A673 (cell line): Measurements from ENCODE around the gene LGR4. TPM values are rescaled to one million over a fixed set of nuclear protein-coding genes. Genes with fewer than 3 reads are reported as not detected.
"Not testable (repeated sequence)": the region's sequence is repeated elsewhere in the genome, so short reads cannot be mapped to it uniquely, and the experiment has no call there.

Experiments
- BruUV-seq: library from RNA; stranded (reverse); fragments of 400-500 nt; replicated peaks from 2 replicates; lab custom pipeline; 2021; lab: Mats Ljungman, UMichigan
- CTCF ChIA-PET: fragments of 300-600 bp; sonication (Branson Sonifier 250); formaldehyde crosslinking; loops from one replicate; lab custom pipeline; 2022; ENCODE audit warnings: antibody characterized with exemption; lab: Charles Lee
- POLR2A ChIA-PET: fragments of 300-600 bp; sonication (Branson Sonifier 250); formaldehyde crosslinking; loops from one replicate; lab custom pipeline; 2022; ENCODE audit warnings: antibody characterized with exemption; ENCODE audit not compliant: low non-redundant PET; lab: Charles Lee
- DNase-seq: peaks from one replicate; pipeline ENCODE4 v3.0.0-alpha.2; 2015; ENCODE audit warnings: low spot score
- H3K27ac ChIP-seq: fragments of 200-600 bp; sonication (generic); 2 replicates; pipeline ENCODE4 v1.5.1; 2016; ENCODE audit warnings: mixed run types, low read depth, mild to moderate bottlenecking, mixed read lengths, antibody characterized with exemption, low read length; ENCODE audit not compliant: poor library complexity, severe bottlenecking
- H3K27me3 ChIP-seq: fragments of 200-600 bp; sonication (generic); replicated peaks from 2 replicates; pipeline ENCODE4 v1.6.1; 2017; ENCODE audit warnings: mixed run types, low read depth, mild to moderate bottlenecking, mixed read lengths, antibody characterized with exemption, low read length; ENCODE audit not compliant: insufficient read depth, poor library complexity
- H3K36me3 ChIP-seq: fragments of 200-600 bp; sonication (generic); 2 replicates; pipeline ENCODE4 v1.6.1; 2016; ENCODE audit warnings: mixed run types, mild to moderate bottlenecking, mixed read lengths, antibody characterized with exemption, low read length; ENCODE audit not compliant: insufficient read depth, poor library complexity, severe bottlenecking
- H3K4me1 ChIP-seq: fragments of 200-600 bp; sonication (generic); 2 replicates; pipeline ENCODE4 v1.6.1; 2017; ENCODE audit warnings: mixed run types, mild to moderate bottlenecking, mixed read lengths, antibody characterized with exemption, low read length; ENCODE audit not compliant: insufficient read depth, poor library complexity, severe bottlenecking
- H3K4me3 ChIP-seq: fragments of 200-600 bp; sonication (generic); 2 replicates; pipeline ENCODE4 v1.5.1; 2016; ENCODE audit warnings: low read depth, mixed run types, mild to moderate bottlenecking, mixed read lengths, low read length; ENCODE audit not compliant: poor library complexity, severe bottlenecking
- H3K9me3 ChIP-seq: fragments of 200-600 bp; sonication (generic); 2 replicates; pipeline ENCODE4 v1.6.1; 2016; ENCODE audit warnings: mixed run types, low read depth, mild to moderate bottlenecking, mixed read lengths, antibody characterized with exemption, low read length; ENCODE audit not compliant: poor library complexity, severe bottlenecking
- CTCF ChIP-seq: fragments of 300-800, 200-600 bp; sonication (generic); conservative IDR thresholded peaks from 2 replicates; pipeline ENCODE4 v1.5.1; 2017; ENCODE audit warnings: low read depth, mild to moderate bottlenecking, antibody characterized with exemption, low read length, moderate library complexity, mixed read lengths
- EZH2 ChIP-seq: fragments of 200-600 bp; sonication (generic); IDR thresholded peaks from 2 replicates; pipeline ENCODE4 v1.6.1; 2017; ENCODE audit warnings: borderline replicate concordance, low read depth, mild to moderate bottlenecking, mixed read lengths, antibody characterized with exemption, low read length; ENCODE audit not compliant: poor library complexity, severe bottlenecking
- intact Hi-C: fragments of 100-400 bp; cut with micrococcal nuclease; formaldehyde crosslinking; loops from one replicate; pipeline ENCODE4 v1.10.0; 2022; ENCODE audit not compliant: unreplicated experiment
- total RNA-seq: library from RNA; stranded (reverse); gene quantifications from 2 replicates; pipeline ENCODE4 v1.2.3, GENCODE V29; 2021

The LGR4 gene
- total RNA-seq, 1 experiment from 2014 or later = 24.7 TPM

- ChIA-PET POLR2A (no interaction called here), CTCF (interaction anchor here (0.5 to 0.6 kb wide), 2 partner anchors 22 to 750 kb away, joined by 4 read pairs; no protein-coding TSS in a partner anchor)
- TF ChIP-seq EZH2 (no peak), CTCF (no peak)
- no peak for DNase-seq
- H3K36me3 ChIP-seq = no peaks in the 10 kb centered on the region
- no peak overlapping the region for H3K4me3 ChIP-seq
- intact Hi-C loops = no loop called here
- BruUV-seq = no TSS peak
- H3K27ac ChIP-seq = no peak overlapping the region
- H3K27me3 ChIP-seq = peaks cover 53% of the 10 kb centered on the region
- no peaks in the 10 kb centered on the region for H3K4me1 ChIP-seq
- peaks cover 5% of the 10 kb centered on the region for H3K9me3 ChIP-seq
Observed at GRCh38 chr11:27518518-27518917, 45.9 kb upstream of the LGR4 start.

DNA sequence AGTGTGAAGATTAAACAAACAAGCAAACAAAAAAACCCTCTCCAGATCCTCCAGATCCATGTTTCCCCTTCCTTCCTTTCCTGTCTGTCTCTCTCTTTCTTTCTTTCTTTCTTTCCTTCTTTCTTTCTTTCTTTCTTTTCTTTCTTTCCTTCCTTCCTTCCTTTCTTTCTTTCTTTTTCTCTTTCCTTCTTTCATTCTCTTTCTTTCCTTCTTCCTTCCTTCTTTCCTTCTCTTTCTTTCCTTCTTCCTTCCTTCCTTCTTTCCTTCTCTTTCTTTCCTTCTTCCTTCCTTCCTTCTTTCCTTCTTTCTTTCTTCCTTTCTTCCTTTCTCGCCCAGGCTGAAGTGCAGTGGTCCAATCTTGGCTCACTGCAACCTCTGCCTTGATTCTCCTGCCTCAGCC lies 44.9 kb upstream of the LGR4 start:
- intact Hi-C loops, POLR2A ChIA-PET, DNase-seq, H3K4me3 ChIP-seq, H3K27ac ChIP-seq, CTCF ChIA-PET, H3K4me1 ChIP-seq, H3K9me3 ChIP-seq, BruUV-seq, H3K36me3 ChIP-seq: not testable (repeated sequence)
- peaks cover 47% of the 10 kb centered on the region for H3K27me3 ChIP-seq

DNA sequence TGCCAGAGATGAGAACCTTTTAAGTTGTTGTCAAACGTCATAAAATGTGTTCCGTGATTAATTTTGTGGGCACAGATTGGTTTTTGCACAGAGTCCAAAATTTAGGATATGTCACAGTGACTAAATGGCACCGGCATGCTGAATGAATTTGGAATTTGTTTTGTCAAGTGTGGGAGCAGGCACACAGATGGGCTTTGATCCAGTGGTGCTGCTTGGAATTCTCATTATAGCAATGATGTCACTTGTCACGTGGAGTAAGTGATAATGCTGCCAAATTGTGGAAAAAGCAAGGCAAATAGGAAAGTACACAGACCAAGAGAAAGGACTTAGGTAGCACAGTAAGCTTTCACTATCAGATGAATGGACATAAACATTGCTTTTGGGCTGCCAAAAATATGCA lies 42.0 kb upstream of the LGR4 start:
- no TSS peak for BruUV-seq
- ChIA-PET CTCF (no interaction called here), POLR2A (interaction anchor here (0.6 kb wide), 1 partner anchor 831 kb away, joined by 4 read pairs; no protein-coding TSS in a partner anchor)
- DNase-seq = peak; percentile 41
- Histone ChIP-seq H3K4me1 (no peaks in the 10 kb centered on the region), H3K36me3 (no peaks in the 10 kb centered on the region), H3K27ac (no peak overlapping the region), H3K4me3 (no peak overlapping the region), H3K27me3 (peaks cover 32% of the 10 kb centered on the region), H3K9me3 (peaks cover 5% of the 10 kb centered on the region)
- intact Hi-C loops = no loop called here
- TF ChIP-seq EZH2 (no peak), CTCF (no peak)

DNA sequence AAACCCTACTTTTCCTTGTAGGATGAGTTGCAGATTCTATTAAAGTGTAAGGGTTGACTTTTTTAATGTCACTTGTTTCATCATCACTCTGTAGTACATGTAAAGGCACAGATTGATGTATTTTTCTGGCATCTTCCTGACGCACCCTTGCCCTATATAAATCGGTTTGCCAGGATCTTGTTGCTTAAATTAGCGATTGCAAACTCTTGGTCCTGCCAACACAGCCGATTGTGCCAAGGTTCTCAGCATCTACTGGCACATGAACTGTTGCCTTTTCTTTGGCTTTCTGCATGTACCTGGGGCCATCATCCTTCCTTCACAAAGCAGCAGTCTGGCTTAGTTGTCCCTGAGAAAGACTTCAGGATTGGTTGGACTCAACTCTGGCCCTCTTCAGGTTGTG lies 41.5 kb upstream of the LGR4 start:
- Histone ChIP-seq H3K4me1 (no peaks in the 10 kb centered on the region), H3K36me3 (no peaks in the 10 kb centered on the region), H3K9me3 (peaks cover 5% of the 10 kb centered on the region), H3K4me3 (no peak overlapping the region), H3K27ac (no peak overlapping the region), H3K27me3 (peaks cover 27% of the 10 kb centered on the region)
- no peak for DNase-seq
- no peak for TF ChIP-seq CTCF
- TF ChIP-seq EZH2 = no peak
- POLR2A ChIA-PET = no interaction called here
- intact Hi-C loops = no loop called here
- BruUV-seq = no TSS peak
- CTCF ChIA-PET = no interaction called here
